DMS114 treated with DMSO at 0.1 percent for 48 hours (cell line): ENCODE measurements around the gene GIMD1.
A peak's percentile ranks its signal among the peaks of the same experiment; 100 is the strongest.

Experiments used
- DNase-seq: peaks from one replicate; lab custom pipeline; 2025; ENCODE audit not compliant: unreplicated experiment; lab: John Stamatoyannopoulos, UW

The GIMD1 gene

DNA sequence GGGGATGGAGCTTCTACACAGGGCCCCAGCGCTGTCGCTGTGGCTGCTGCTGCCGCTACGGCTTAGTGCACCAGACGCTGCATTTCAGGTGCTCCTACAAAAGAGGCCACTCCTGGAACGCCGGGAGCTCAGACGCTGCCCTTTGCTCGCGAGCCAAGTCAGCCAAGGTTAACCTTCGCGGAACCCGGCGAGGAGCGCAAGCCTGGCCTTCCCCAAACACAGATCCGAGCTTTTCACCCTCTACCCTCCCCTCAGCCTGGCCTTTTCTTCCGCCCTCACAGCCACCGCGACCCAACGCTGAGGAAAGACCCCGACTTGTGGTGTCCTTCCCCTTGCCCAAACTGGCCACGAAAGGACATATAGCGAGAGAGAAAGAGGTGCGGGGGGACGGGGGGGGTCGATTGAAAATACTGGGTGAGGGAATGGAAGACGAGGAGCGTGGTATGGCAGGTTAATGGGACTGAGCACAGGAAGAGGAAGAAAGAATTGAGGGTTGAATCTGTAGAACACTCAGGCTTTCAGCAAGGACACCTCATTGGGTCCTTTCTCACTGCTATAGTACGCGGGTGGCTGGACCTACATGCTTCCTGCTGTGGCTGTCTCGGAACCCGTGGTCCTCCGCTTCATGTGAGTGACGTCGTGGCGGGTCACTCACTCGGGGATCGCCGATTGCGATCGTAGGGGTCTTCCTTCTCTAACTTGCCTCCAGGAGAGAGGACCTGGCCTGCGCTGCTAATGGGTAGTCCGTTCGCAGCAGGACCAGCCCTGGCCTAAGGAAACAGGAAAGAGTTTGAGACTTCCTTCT lies 52.4 kb downstream of the GIMD1 start, which contains the start of the genes AIMP1 and TBCK:
AIMP1 (plus strand) TSS at position 583 of the 805 bp plus-strand sequence. CDS start 8,460 bp downstream, outside the sequence.
TBCK (minus strand) TSS at position 242 of the 805 bp plus-strand sequence. CDS start 7,249 bp downstream, outside the sequence.
- peak; percentile 73 for DNase-seq

DNA sequence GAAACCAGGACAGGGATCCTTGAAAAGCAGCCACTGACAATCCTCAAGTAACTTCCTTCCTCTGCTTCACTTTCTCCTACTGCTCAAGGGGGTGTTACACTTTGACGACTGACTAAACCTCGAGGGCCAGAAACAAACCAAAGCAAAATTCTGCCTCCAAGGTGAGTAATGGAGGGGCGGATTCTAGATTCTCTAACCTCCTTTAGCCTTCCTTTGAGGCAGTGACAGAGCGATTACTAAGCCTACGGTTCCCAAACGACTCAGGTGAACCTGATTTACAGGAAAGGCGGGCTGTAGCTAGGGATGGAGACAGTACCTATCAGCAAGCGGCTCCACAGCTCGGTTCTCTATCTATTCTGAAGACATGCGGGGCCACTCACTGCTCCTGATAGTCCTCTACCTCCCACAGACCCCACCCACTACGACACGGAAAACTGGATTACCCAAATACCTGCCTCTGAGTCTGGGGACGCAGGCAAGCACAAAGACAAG lies 53.1 kb downstream of the GIMD1 start:
- no peak for DNase-seq

- no peak for DNase-seq
Observed at GRCh38 chr4:106314960-106315359, 53.6 kb downstream of the GIMD1 start.

- no peak for DNase-seq
Observed at GRCh38 chr4:106312997-106313522, 55.5 kb downstream of the GIMD1 start.

DNA sequence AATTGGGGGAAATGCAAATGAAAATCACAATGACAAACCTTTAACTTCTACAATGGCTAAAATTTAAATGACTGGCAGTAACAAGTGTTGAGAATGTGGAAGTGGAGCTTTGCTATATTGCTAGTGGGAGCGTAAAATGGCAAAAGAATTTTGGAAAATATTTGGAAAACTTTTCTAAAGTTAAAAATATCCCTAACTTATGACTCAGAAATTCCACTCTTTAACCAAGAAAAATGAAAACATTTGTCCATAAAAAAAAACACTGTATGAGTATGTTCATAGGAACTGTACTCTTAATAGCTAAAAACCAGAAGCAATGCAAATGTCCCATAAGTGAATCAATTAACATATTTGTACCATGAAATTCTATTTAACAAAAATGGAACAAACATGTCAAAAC lies 56.2 kb downstream of the GIMD1 start:
- no peak for DNase-seq
